Measurements from ENCODE around the gene FA2H.
"Not testable (repeated sequence)": the region's sequence is repeated elsewhere in the genome, so short reads cannot be mapped to it uniquely, and the experiment has no call there.

The FA2H gene

GRCh38 chr16:74668877-74669276 is 105.7 kb downstream of the FA2H start:
- DNase-seq: not testable (repeated sequence)

- DNase-seq: no peak
Observed at GRCh38 chr16:74667255-74667700, 107.3 kb downstream of the FA2H start.

GRCh38 chr16:74666425-74667254 is 108.0 kb downstream of the FA2H start, which contains the start of gene RFWD3:
RFWD3 (minus strand) TSS chr16:74666877; CDS start chr16:74661449, 5,428 bp downstream.
- peak; percentile 88 to 97 for DNase-seq

- DNase-seq: no peak
Observed at GRCh38 chr16:74666010-74666421, 108.6 kb downstream of the FA2H start.
